ENCODE results near the gene GPR183. TPM values are rescaled to one million over a fixed set of nuclear protein-coding genes. Genes with fewer than 3 reads are reported as not detected.

Gene GPR183
- total and polyA plus RNA-seq, 2 of the 8 experiments (the other 6 are each of a cell fraction or from before 2014, with no cell fraction given) = not detected

- Histone ChIP-seq H3K18ac (ENCODE audit: extremely low read depth, low read length) (no peak overlapping the region), H2BK12ac (ENCODE audit: low read depth, low read length) (no peak overlapping the region), H4K5ac (ENCODE audit: insufficient read length, low read depth, low read length) (no peak overlapping the region), H3K79me2 (ENCODE audit: control insufficient read depth in 1 of 2, insufficient read depth in 2 of 2, low read length in 2 of 2) (no peaks in the 10 kb centered on the region; a peak in 1 of 4 replicates), H3K27me3 (replicated peaks in 1 of 4; ENCODE audit: control insufficient read depth in 3 of 4, extremely low read depth in 1 of 4, insufficient read depth in 3 of 4, low read length in 3 of 4) (no peaks in the 10 kb centered on the region), H4K20me1 (replicated peaks in 1 of 2; ENCODE audit: control insufficient read depth in 1 of 2, insufficient read depth in 2 of 2, low read length in 2 of 2) (peaks cover 0 to 6% of the 10 kb centered on the region in 2 experiments), H3K4me1 (replicated peaks in 1 of 4; ENCODE audit: control insufficient read depth in 3 of 4, insufficient read depth in 4 of 4, low read length in 3 of 4) (peaks cover 0 to 4% (median 2%) of the 10 kb centered on the region in 4 experiments; a peak in 2 of 7 replicates), H3K4me2 (ENCODE audit: insufficient read depth in 1 of 2, low read depth in 2 of 2, low read length in 2 of 2) (no peak overlapping the region), H2AK5ac (ENCODE audit: low read depth, low read length) (no peak overlapping the region), H3K56ac (replicated peaks; ENCODE audit: insufficient read length, low read depth, low read length) (no peak overlapping the region), H4K91ac (replicated peaks; ENCODE audit: insufficient read length, low read length) (no peak overlapping the region), H3K23ac (ENCODE audit: insufficient read length) (no peak overlapping the region), H3K14ac (ENCODE audit: insufficient read length) (no peak overlapping the region), H2BK15ac (ENCODE audit: low read length) (no peak overlapping the region), H2BK20ac (ENCODE audit: low read length) (no peak overlapping the region), H3K27ac (ENCODE audit: low read depth, low read length) (no peak overlapping the region), H3K79me1 (ENCODE audit: low read depth, low read length) (no peaks in the 10 kb centered on the region; the same call in 1 of the 2 replicates), H3K9ac (replicated peaks in 1 of 4; ENCODE audit: extremely low read depth in 1 of 4, low read depth in 3 of 4, low read length in 3 of 4) (no peak overlapping the region), H4K8ac (ENCODE audit: extremely low read depth, insufficient read depth, low read length) (no peak overlapping the region), H3K4me3 (ENCODE audit: extremely low read depth in 1 of 4, insufficient read depth in 2 of 4, low read depth in 3 of 4, low read length in 4 of 4) (no peak overlapping the region), H3K36me3 (ENCODE audit: control insufficient read depth in 2 of 4, insufficient read depth in 4 of 4, low read length in 3 of 4) (peaks cover 0 to 4% (median 1%) of the 10 kb centered on the region in 4 experiments; a peak in 1 of 8 replicates), H3K9me3 (ENCODE audit: insufficient read depth in 2 of 2, low read depth in 1 of 2, low read length in 1 of 2) (no peaks in the 10 kb centered on the region), H2BK120ac (replicated peaks; ENCODE audit: low read depth, low read length) (no peak overlapping the region), H3K23me2 (ENCODE audit: low read depth, low read length) (no peaks in the 10 kb centered on the region), H2BK5ac (ENCODE audit: low read depth, low read length) (no peak overlapping the region), H3K4ac (replicated peaks; ENCODE audit: insufficient read length, low read depth, low read length) (no peak overlapping the region), H2AFZ (ENCODE audit: low read length) (no peak overlapping the region)
- TF ChIP-seq CTBP2 (IDR thresholded peaks at IDR 0.05; ENCODE audit: borderline replicate concordance, insufficient read depth, insufficient read length, low read length) = no peak
- no peak for TF ChIP-seq TEAD4 (IDR thresholded peaks at IDR 0.05; ENCODE audit: low read depth, low read length)
- TF ChIP-seq CEBPB (IDR thresholded peaks at IDR 0.05; ENCODE audit: low read depth, low read length) = no peak
- TF ChIP-seq RNF2 (IDR thresholded peaks at IDR 0.05; ENCODE audit: borderline replicate concordance, low read depth, low read length, missing control alignments, poor library complexity, severe bottlenecking) = no peak
- TF ChIP-seq ATF3 (IDR thresholded peaks at IDR 0.05; ENCODE audit: insufficient read depth, low read depth, low read length) = no peak
- no peak for TF ChIP-seq MAFK (IDR thresholded peaks at IDR 0.05; ENCODE audit: low read depth, low read length)
- TF ChIP-seq CBX5 (IDR thresholded peaks at IDR 0.05; ENCODE audit: low read depth, low read length) = no peak
- no peak for TF ChIP-seq TAF1 (IDR thresholded peaks at IDR 0.05; ENCODE audit: low read depth, low read length)
- TF ChIP-seq CBX8 (IDR thresholded peaks at IDR 0.05; ENCODE audit: borderline replicate concordance, low read depth, low read length) = no peak
- TF ChIP-seq KDM5A (IDR thresholded peaks at IDR 0.05; ENCODE audit: low read length) = no peak
- TF ChIP-seq TCF12 (IDR thresholded peaks at IDR 0.05; ENCODE audit: low read depth, low read length) = no peak
- TF ChIP-seq CHD2 (IDR thresholded peaks at IDR 0.05; ENCODE audit: low read length) = no peak
- no peak for TF ChIP-seq FOSL1 (IDR thresholded peaks at IDR 0.05; ENCODE audit: insufficient read depth, low read depth, low read length)
- FAIRE-seq = no peak
- ChIA-PET CTCF (ENCODE audit: partially characterized antibody) (interaction anchor here (0.8 to 4.7 kb wide), 5 partner anchors 11 to 277 kb away, joined by 3 to 34 read pairs (median 5); no protein-coding TSS in a partner anchor), POLR2A (ENCODE audit: partially characterized antibody) (interaction anchor here (1.9 to 2.1 kb wide), 2 partner anchors 10 to 55 kb away, joined by 4 to 20 read pairs; partner anchors contain the start of gene UBAC2)
- WGBS, 2 experiments (ENCODE audit: extremely low coverage in 1 of 2, insufficient coverage in 1 of 2, insufficient read length in 1 of 2, insufficient replicate concordance in 2 of 2, low coverage in 1 of 2, low lambda C conversion rate in 2 of 2, missing lambda C conversion rate in 1 of 2) = 93% methylated on average over 14 of the region's 14 CpGs; no CpG with 5 or more reads in 1 of the 2 experiments
- DNase-seq (ENCODE audit: low read depth in 1 of 2, low spot score in 2 of 2) = no peak
Observed at GRCh38 chr13:99254830-99255229, 52.4 kb downstream of the GPR183 start.
